Small intestine (tissue), 7 donors: Measurements from ENCODE around the gene CDKN2C. TPM values are rescaled to one million over a fixed set of nuclear protein-coding genes. Genes with fewer than 3 reads are reported as not detected.

Experiments used
- DNase-seq, 2 donors: peaks; one replicate each; pipeline versions ENCODE4 v3.0.0 to v3.0.0-alpha.2; 2013
- FAIRE-seq: peaks from 2 replicates; lab custom pipeline; 2012; peaks lifted over from hg19 to GRCh38; lab: Jason Lieb, UNC
- H3K27ac ChIP-seq, 3 donors: one replicate each; pipeline ENCODE4 v1.5.1; 2013; ENCODE audit warnings: low read length in 2 of 3, mild to moderate bottlenecking in 2 of 3, control low read depth in 1 of 3, inconsistent platforms in 1 of 3, low read depth in 1 of 3, moderate library complexity in 1 of 3
- H3K27me3 ChIP-seq, 3 donors: one replicate each; pipeline ENCODE4 v1.6.1; 2013; ENCODE audit warnings: low read length in 3 of 3, inconsistent platforms in 1 of 3; ENCODE audit not compliant: control insufficient read depth in 3 of 3, insufficient read depth in 3 of 3
- H3K36me3 ChIP-seq, 3 donors: one replicate each; pipeline ENCODE4 v1.6.1; 2013; ENCODE audit warnings: low read length in 3 of 3, inconsistent platforms in 1 of 3, low read depth in 1 of 3, mild to moderate bottlenecking in 1 of 3, moderate library complexity in 1 of 3; ENCODE audit not compliant: control insufficient read depth in 3 of 3, insufficient read depth in 2 of 3
- H3K4me1 ChIP-seq, 3 donors: one replicate each; pipeline ENCODE4 v1.6.1; 2013; ENCODE audit warnings: low read length in 2 of 3, inconsistent platforms in 1 of 3, low read depth in 1 of 3, mild to moderate bottlenecking in 1 of 3, moderate library complexity in 1 of 3; ENCODE audit not compliant: control insufficient read depth in 3 of 3, insufficient read depth in 2 of 3
- H3K4me3 ChIP-seq, 3 donors: one replicate each; pipeline ENCODE4 v1.5.1; 2013; ENCODE audit warnings: low read length in 3 of 3, control low read depth in 1 of 3, inconsistent platforms in 1 of 3, low read depth in 1 of 3, mild to moderate bottlenecking in 1 of 3, moderate library complexity in 1 of 3
- H3K9me3 ChIP-seq, 2 donors: one replicate each; pipeline ENCODE4 v1.6.1; 2013; ENCODE audit warnings: low read depth in 1 of 2, low read length in 1 of 2; ENCODE audit not compliant: control insufficient read depth in 2 of 2, insufficient read depth in 1 of 2
- WGBS, 3 donors: extraction: QIAGEN DNeasy Blood & Tissue Kit; methylation state at CpG; one replicate each; pipeline ENCODE4 v1.1.7; 2013; 5-methylcytosine and 5-hydroxymethylcytosine counted together
- polyA plus RNA-seq, 4 donors: library from polyadenylated mRNA; stranded (reverse) in 3 of 4; unstranded in 1 of 4; fragments of 200-250 nt in 3 of 4; fragments of 120-200 nt in 1 of 4; gene quantifications; one replicate each; pipeline versions ENCODE4 v1.2.1 to v1.2.3, GENCODE V29; 2013
- donor health status: healthy with polysubstance abuse.
- donor health status: control.
- donor health status: control.
- donor health status: Bipolar disorder and iron deficiency.
- donor health status: healthy.

The CDKN2C gene
- polyA plus RNA-seq, 4 donors = 3.9 to 18.3 (median 13.8) TPM

- Histone ChIP-seq H3K36me3 (no peaks in the 10 kb centered on the region), H3K9me3 (no peaks in the 10 kb centered on the region), H3K4me3 (peak overlapping the region in 2 of 3 donors; percentile 84 to 88), H3K27ac (peak overlapping the region; percentile 89 to 99 (median 97)), H3K4me1 (peaks cover 0 to 19% (median 4%) of the 10 kb centered on the region in 3 donors), H3K27me3 (peaks cover 0 to 27% (median 0%) of the 10 kb centered on the region in 3 donors)
- WGBS, 3 donors = 13 to 16% (median 15%) methylated on average over 17 of the region's 17 CpGs
- FAIRE-seq (no peak), DNase-seq (peak in 1 of 2 donors; percentile 33)
Observed at GRCh38 chr1:50967416-50968157, 2.5 kb upstream of the CDKN2C start.

- no peaks in the 10 kb centered on the region for H3K9me3 ChIP-seq
- H3K27me3 ChIP-seq = peaks cover 0 to 29% (median 0%) of the 10 kb centered on the region in 3 donors
- FAIRE-seq (no peak), DNase-seq (peak; percentile 87 to 92)
- peak overlapping the region; percentile 75 to 88 (median 84) for H3K4me3 ChIP-seq
- WGBS, 3 donors = 0 to 1% (median 0%) methylated on average over 68 to 70 of the region's 70 CpGs
- no peaks in the 10 kb centered on the region for H3K36me3 ChIP-seq
- peak overlapping the region; percentile 89 to 99 (median 97) for H3K27ac ChIP-seq
- H3K4me1 ChIP-seq = peaks cover 0 to 19% (median 4%) of the 10 kb centered on the region in 3 donors
Observed at GRCh38 chr1:50968158-50968820, 1.8 kb upstream of the CDKN2C start.

GRCh38 chr1:50968821-50969610, 1.0 kb upstream of the CDKN2C start:
- DNase-seq = peak; percentile 48 to 64
- H3K27me3 ChIP-seq = peaks cover 0 to 35% (median 0%) of the 10 kb centered on the region in 3 donors
- H3K27ac ChIP-seq = peak overlapping the region; percentile 77 to 97 (median 84)
- peak overlapping the region; percentile 75 to 88 (median 84) for H3K4me3 ChIP-seq
- WGBS, 3 donors = 0 to 1% (median 1%) methylated on average over 21 to 65 of the region's 65 CpGs
- H3K36me3 ChIP-seq = no peaks in the 10 kb centered on the region
- no peak for FAIRE-seq
- H3K4me1 ChIP-seq = peaks cover 0 to 19% (median 4%) of the 10 kb centered on the region in 3 donors
- no peaks in the 10 kb centered on the region for H3K9me3 ChIP-seq

GRCh38 chr1:50970509-50970887, 453 bp downstream of the CDKN2C start:
- H3K27ac ChIP-seq = peak overlapping the region in 2 of 3 donors; percentile 84 to 97
- 5 to 10% (median 10%) methylated on average over 6 of the region's 6 CpGs for WGBS, 3 donors

GRCh38 chr1:50970931-50971582, 1.0 kb downstream of the CDKN2C start:
- Histone ChIP-seq H3K4me1 (peaks cover 0 to 19% (median 4%) of the 10 kb centered on the region in 3 donors), H3K36me3 (no peaks in the 10 kb centered on the region), H3K27me3 (peaks cover 0 to 36% (median 0%) of the 10 kb centered on the region in 3 donors), H3K27ac (peak overlapping the region in 2 of 3 donors; percentile 48 to 58), H3K9me3 (no peaks in the 10 kb centered on the region), H3K4me3 (peak overlapping the region in 2 of 3 donors; percentile 84 to 88)
- FAIRE-seq (no peak), DNase-seq (peak in 1 of 2 donors; percentile 24)
- 13 to 23% (median 23%) methylated on average over 7 of the region's 7 CpGs for WGBS, 3 donors

More at GRCh38 chr1:50970509-50970887, 453 bp downstream of the CDKN2C start:
- Histone ChIP-seq H3K27me3 (peaks cover 0 to 35% (median 0%) of the 10 kb centered on the region in 3 donors), H3K9me3 (no peaks in the 10 kb centered on the region), H3K4me3 (peak overlapping the region; percentile 75 to 88 (median 84)), H3K4me1 (peaks cover 0 to 19% (median 4%) of the 10 kb centered on the region in 3 donors), H3K36me3 (no peaks in the 10 kb centered on the region)
- DNase-seq (no peak), FAIRE-seq (no peak)

GRCh38 chr1:50971748-50972305, 1.8 kb downstream of the CDKN2C start:
- Histone ChIP-seq H3K4me3 (no peak overlapping the region), H3K9me3 (no peaks in the 10 kb centered on the region), H3K4me1 (peaks cover 0 to 19% (median 4%) of the 10 kb centered on the region in 3 donors), H3K27me3 (peaks cover 0 to 43% (median 0%) of the 10 kb centered on the region in 3 donors), H3K36me3 (no peaks in the 10 kb centered on the region), H3K27ac (no peak overlapping the region)
- no peak for DNase-seq
- FAIRE-seq = no peak
- 28 to 57% (median 34%) methylated on average over 6 of the region's 6 CpGs for WGBS, 3 donors

- DNase-seq = no peak
- Histone ChIP-seq H3K27ac (no peak overlapping the region), H3K4me3 (no peak overlapping the region), H3K4me1 (peaks cover 0 to 19% (median 1%) of the 10 kb centered on the region in 3 donors), H3K36me3 (no peaks in the 10 kb centered on the region), H3K9me3 (no peaks in the 10 kb centered on the region), H3K27me3 (peaks cover 0 to 53% (median 0%) of the 10 kb centered on the region in 3 donors)
- no peak for FAIRE-seq
- WGBS, 3 donors = 39 to 56% (median 48%) methylated on average over 1 of the region's 1 CpG
Observed at GRCh38 chr1:50972766-50973165, 2.7 kb downstream of the CDKN2C start.
